Osteocyte (in vitro differentiated cells): ENCODE measurements around the gene MROH7. TPM values are rescaled to one million over a fixed set of nuclear protein-coding genes. Genes with fewer than 3 reads are reported as not detected.

ENCODE experiments used
- DNase-seq: peaks from one replicate; pipeline ENCODE4 v3.0.0; 2021; ENCODE audit warnings: mixed read lengths; ENCODE audit not compliant: unreplicated experiment; ENCODE audit errors: extremely low spot score
- H3K27ac Mint-ChIP-seq: one replicate; pipeline ENCODE4 v1.8.0; 2021; ENCODE audit warnings: mild to moderate bottlenecking, mixed read lengths; ENCODE audit not compliant: unreplicated experiment
- H3K27me3 Mint-ChIP-seq: one replicate; pipeline ENCODE4 v1.8.0; 2021; ENCODE audit warnings: mixed read lengths; ENCODE audit not compliant: unreplicated experiment
- H3K36me3 Mint-ChIP-seq: one replicate; pipeline ENCODE4 v1.8.0; 2021; ENCODE audit warnings: mixed read lengths; ENCODE audit not compliant: unreplicated experiment
- H3K4me1 Mint-ChIP-seq: one replicate; pipeline ENCODE4 v1.8.0; 2021; ENCODE audit warnings: mixed read lengths; ENCODE audit not compliant: unreplicated experiment
- H3K4me3 Mint-ChIP-seq: one replicate; pipeline ENCODE4 v1.8.0; 2021; ENCODE audit warnings: mild to moderate bottlenecking, moderate library complexity, mixed read lengths; ENCODE audit not compliant: unreplicated experiment
- H3K9me3 Mint-ChIP-seq: one replicate; pipeline ENCODE4 v1.8.0; 2021; ENCODE audit warnings: mixed read lengths; ENCODE audit not compliant: unreplicated experiment
- CTCF ChIP-seq: fragments of 200-600 bp; sonication (generic); IDR thresholded peaks from 2 replicates; pipeline ENCODE4 v1.5.0; 2021; ENCODE audit warnings: antibody characterized with exemption, mild to moderate bottlenecking, moderate library complexity
- total RNA-seq: library from RNA; stranded (reverse); gene quantifications from 2 replicates; pipeline ENCODE4 v1.2.1, GENCODE V29; 2021

MROH7 gene
- total RNA-seq, 1 donor from 2014 or later = 0.11 TPM

DNA sequence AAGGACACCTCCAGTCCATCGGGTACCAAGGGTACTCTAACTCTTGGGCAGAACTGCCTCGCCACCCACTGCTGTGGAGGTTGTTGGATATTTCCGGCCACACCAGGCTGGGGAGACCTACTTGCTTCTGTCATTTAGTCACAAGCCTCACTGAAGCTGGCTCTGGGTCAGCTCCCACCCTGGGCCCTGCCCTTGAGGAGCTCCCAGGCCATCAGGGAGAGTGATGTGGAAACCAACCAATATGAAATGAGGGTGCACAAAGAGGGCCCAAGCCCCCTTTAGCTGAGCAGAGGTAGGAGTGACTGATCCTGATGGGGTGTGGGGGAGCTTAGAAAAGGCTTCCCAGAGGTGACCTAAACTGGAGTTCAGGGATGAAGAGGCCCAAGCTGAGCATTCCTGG lies 103.1 kb downstream of the MROH7 start:
- peaks cover 3% of the 10 kb centered on the region for H3K27me3 Mint-ChIP-seq
- H3K9me3 Mint-ChIP-seq = no peaks in the 10 kb centered on the region
- no peak overlapping the region for H3K27ac Mint-ChIP-seq
- peaks cover 17% of the 10 kb centered on the region for H3K36me3 Mint-ChIP-seq
- TF ChIP-seq CTCF = no peak
- H3K4me1 Mint-ChIP-seq = no peaks in the 10 kb centered on the region
- no peak overlapping the region for H3K4me3 Mint-ChIP-seq
- no peak for DNase-seq

DNA sequence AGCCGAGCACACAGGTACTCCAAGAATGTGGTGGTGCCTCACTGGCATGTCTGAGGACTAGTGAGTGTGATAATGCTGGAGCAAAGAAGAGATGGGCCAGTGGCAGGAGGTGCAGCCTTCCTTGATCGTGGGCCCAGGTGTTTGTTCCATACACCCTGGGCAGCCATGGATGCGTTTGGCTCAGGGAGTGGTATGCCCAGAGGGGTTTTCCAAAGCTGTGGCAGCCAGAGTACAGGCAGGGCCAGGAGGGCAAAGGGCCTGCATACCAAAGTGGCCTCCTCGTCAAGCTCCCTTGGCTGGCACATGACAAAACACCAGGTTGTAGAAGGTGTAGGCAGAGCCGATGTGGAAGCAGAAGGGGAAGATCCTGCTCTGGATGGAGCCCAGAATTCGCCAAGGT lies 103.7 kb downstream of the MROH7 start:
- Mint-ChIP-seq H3K9me3 (no peaks in the 10 kb centered on the region), H3K4me1 (no peaks in the 10 kb centered on the region), H3K27me3 (peaks cover 3% of the 10 kb centered on the region), H3K27ac (no peak overlapping the region), H3K36me3 (peaks cover 12% of the 10 kb centered on the region), H3K4me3 (no peak overlapping the region)
- no peak for DNase-seq
- TF ChIP-seq CTCF = no peak

GRCh38 chr1:54745864-54746263 lies 104.3 kb downstream of the MROH7 start:
- Mint-ChIP-seq H3K4me1 (no peaks in the 10 kb centered on the region), H3K4me3 (no peak overlapping the region), H3K36me3 (peaks cover 10% of the 10 kb centered on the region), H3K27me3 (peaks cover 3% of the 10 kb centered on the region), H3K27ac (no peak overlapping the region), H3K9me3 (no peaks in the 10 kb centered on the region)
- TF ChIP-seq CTCF = no peak
- no peak for DNase-seq

GRCh38 chr1:54748094-54748835 lies 106.7 kb downstream of the MROH7 start:
- Mint-ChIP-seq H3K4me1 (no peaks in the 10 kb centered on the region), H3K27me3 (peaks cover 3% of the 10 kb centered on the region), H3K9me3 (no peaks in the 10 kb centered on the region), H3K36me3 (no peaks in the 10 kb centered on the region), H3K27ac (no peak overlapping the region), H3K4me3 (no peak overlapping the region)
- no peak for TF ChIP-seq CTCF
- DNase-seq = no peak

DNA sequence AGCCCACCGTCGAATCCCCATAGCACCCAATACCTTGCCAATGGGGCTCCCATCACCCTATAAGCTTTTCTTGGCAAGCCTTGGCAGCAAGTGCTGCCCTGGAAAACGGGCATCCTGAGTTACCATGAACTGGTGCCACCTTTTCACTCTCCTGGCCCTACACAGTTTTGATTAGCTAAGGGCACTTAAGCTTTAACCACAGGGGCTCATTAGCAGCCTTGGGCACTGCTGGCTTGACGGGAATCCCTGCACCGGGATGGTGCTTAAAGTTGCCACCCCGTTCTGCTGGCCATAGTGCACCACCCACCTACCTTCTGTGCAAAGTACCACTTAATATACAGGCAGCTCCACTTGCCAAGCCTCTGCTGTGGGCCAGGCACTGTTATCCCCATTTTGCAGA lies 109.0 kb downstream of the MROH7 start:
- H3K9me3 Mint-ChIP-seq = no peaks in the 10 kb centered on the region
- TF ChIP-seq CTCF = no peak
- H3K4me3 Mint-ChIP-seq = no peak overlapping the region
- H3K27me3 Mint-ChIP-seq = peaks cover 3% of the 10 kb centered on the region
- no peak overlapping the region for H3K27ac Mint-ChIP-seq
- H3K36me3 Mint-ChIP-seq = no peaks in the 10 kb centered on the region
- DNase-seq = no peak
- no peaks in the 10 kb centered on the region for H3K4me1 Mint-ChIP-seq
